Superior temporal gyrus (tissue), 1 donor: ENCODE results near the gene SH3TC1.

ENCODE experiments used
- DNase-seq: peaks from one replicate; pipeline ENCODE4 v3.0.0-alpha.2; 2016; ENCODE audit errors: extremely low spot score

Gene SH3TC1

GRCh38 chr4:8214136-8214535 is 15.0 kb downstream of the SH3TC1 start:
- no peak for DNase-seq

- no peak for DNase-seq
These were observed 15.9 kb downstream of the SH3TC1 start for GRCh38 chr4:8215001-8215427.

GRCh38 chr4:8215641-8216442 is 16.8 kb downstream of the SH3TC1 start:
- DNase-seq: no peak

DNA sequence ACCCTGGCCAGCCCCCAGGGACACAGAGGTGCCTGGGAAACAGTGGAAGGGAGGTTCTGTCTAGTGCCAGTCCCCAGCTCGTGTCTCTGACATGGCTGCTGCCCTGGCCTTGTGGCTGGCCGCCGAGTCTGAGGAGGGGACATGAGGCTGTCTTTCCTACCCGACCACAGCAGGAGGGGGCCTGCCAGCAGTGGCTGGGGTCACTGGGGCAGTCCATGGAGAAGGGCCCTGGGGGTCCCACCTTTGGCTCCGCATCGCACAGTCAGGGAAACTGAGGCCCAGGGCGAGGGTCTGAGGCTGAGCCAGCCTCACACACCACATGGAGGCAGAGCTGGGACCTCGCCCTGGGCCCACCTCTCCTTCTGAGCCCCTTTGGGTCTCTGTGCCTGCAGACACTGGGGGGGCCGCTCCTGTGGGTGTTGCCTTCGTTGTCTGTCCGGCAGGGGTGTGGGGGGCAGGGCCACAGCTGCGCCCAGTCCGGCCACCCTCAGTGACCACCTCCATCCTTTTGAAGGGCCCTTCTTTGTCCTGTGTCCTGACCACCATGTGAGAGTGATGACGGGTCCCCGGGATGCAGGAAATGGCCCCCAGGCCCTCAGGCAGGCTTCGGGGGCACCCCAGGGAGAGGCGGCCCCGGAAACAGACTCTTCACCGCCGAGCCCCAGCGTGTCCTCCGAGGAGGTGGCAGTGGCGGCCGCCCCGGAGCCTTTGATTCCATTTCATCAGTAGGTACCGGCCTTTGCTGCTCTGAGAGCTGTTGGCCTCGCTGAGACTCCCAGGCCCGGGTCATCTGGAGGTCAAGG is 17.6 kb downstream of the SH3TC1 start:
- no peak for DNase-seq

GRCh38 chr4:8217246-8217511 is 18.1 kb downstream of the SH3TC1 start:
- DNase-seq: no peak

DNA sequence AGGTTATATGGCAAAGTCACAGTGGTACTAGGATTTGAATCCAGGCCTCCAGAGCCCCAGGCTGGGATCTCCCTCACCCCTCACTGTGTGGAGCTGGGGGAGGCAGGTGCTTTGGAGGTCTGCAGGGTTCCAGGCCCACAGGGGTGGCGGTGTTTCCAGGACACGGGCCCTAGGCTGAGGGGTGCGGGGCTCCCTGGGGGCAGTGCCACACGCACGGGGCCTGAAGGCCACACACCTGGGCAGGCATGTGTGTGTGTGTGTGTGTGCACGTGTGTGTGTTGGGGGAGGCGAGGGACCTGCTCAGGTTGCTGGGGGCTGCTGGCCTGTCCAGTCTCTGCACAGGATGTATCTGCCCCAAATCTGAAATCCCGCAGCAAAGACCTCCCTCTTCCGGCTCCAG is 18.8 kb downstream of the SH3TC1 start:
- no peak for DNase-seq

DNA sequence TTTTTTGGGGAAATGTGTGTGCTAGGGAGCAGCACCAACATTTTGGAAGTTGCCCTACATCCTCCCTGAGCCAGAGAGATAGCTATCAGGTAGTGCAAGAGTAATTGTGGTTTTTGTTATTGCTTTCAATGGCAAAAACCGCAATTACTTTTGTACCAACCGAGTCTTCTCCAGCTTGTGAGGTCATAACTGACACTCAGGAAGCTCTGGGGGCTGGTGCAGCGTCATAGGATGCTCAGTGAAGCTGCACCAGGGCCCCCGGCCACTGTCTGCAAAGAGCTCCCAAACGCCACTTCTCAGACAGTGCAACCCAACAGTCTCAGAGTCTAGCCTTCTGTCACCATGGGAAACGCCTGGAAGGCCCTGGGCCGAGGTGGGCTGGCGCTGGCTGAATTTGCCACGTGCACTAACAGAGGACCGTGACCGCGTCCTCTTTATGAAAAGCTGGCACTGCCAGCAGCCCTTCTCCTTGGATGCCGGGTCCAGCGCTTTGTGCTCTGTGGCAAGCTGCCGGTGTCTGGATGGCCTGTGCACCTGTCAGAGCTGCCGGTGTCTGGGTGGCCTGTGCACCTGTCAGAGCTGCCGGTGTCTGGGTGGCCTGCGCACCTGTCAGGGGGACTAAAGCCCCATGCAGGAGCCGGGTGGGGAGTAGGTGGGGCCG is 19.4 kb downstream of the SH3TC1 start:
- DNase-seq: no peak

GRCh38 chr4:8219236-8219635 is 20.1 kb downstream of the SH3TC1 start:
- no peak for DNase-seq

DNA sequence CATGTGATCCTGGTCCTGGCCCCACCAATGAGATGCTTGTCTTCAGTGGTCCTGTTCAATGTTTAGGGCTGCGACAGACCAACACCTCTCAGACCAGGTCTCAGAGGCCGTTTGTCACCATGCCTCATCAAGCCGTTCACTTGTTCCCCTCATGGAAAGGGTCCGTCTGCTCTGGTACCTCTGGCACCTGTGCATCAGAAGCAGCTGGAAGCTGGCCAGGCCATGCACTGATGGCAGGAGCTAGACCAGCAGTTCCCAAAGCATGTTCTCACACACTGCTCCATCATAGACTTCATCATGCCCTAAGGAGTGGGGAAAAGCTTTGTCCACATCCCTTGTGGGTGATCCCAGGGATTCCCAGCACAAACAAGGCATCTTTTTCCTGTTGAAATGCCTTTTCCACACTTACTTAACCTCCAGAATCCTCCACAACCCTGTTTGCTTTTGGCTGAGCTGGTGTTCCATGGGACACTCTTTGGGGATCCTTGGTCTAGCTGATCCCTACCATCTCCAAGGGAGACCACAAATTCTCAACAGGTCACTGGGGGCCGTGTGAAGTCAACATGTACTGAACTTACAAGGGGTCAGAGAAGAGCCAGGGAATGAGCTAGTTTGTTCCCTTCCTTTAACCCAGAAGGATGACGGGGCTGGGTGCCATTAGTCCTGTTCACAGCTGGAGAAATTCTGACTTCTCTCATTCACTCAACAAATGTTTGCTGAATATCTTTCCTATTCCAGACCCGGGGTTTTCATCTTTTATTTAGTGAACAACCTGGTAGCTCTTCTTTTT is 21.8 kb downstream of the SH3TC1 start:
- DNase-seq: no peak

DNA sequence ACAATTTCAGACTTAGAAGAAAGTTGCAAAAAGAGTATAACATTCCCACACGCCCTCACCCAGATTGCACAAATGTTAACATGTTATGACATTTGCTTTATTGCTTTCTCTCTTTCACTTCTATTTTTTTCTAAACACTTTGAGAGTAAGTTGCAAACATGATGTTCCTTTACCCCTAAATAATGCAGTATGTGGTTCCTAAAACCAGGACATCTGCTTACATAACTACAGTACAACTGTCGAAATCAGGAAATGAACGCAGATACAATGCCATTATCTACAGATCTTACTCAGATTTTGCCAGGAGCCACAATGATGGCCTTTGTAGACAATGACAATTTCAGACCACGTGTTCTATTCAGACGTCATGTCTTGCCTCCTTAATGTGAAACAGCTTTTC is 22.4 kb downstream of the SH3TC1 start:
- DNase-seq: peak; percentile 80

DNA sequence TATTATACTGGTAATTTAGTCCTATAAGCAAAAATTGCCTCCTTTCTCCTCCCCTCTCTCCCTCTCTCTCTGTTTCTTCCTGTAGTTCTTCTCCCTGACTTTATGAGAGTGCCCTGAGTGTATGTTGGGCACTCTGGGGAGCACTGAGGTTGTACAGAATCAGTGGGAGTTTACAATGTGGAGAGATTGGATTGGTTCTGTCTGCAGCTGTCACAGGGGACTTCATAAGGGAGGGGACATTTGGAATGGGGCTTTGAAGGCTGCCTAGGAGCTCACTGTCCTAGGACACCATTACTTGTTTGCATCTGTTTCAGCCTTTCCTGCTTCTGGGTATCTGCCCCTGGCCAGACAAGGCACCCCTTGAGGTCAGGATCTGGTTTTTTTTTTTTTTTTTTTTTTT is 22.9 kb downstream of the SH3TC1 start:
- DNase-seq: no peak

DNA sequence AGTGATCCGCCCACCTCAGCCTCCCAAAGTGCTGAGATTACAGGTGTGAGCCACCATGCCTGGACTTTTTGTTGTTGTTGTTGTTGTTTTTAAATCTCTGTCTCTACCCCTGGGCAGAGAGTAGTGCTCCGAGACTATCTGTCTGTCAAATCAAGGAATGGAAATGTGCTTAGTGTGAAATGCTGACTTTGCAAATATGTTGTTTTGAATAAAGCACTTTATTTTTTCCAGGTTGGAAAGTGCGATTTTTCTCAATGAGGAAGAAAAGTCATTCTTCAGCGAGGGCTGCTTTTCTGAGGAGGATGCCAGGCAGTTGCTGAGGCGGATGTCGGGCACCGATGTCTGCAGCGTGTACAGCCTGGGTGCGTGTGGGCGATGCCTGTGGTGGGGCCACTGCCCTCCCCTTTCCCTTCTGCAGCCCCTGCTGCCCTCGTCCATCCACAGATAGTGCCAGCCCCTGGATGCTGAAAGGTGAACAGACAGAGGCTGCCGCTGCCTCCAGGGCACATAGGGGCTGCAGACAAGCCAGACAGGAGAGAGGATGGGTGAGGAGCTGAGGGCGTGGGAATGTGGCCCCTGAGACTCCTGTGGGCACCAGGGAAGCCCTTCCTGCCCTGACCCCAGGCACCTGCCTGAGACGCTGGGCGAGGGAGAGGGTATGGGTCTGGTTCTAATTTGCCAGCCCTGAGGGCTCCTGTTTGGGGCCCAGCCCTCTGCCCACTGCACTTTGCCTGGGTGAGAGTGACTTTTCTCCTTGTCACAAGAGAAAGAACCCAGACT is 23.7 kb downstream of the SH3TC1 start:
- no peak for DNase-seq

DNA sequence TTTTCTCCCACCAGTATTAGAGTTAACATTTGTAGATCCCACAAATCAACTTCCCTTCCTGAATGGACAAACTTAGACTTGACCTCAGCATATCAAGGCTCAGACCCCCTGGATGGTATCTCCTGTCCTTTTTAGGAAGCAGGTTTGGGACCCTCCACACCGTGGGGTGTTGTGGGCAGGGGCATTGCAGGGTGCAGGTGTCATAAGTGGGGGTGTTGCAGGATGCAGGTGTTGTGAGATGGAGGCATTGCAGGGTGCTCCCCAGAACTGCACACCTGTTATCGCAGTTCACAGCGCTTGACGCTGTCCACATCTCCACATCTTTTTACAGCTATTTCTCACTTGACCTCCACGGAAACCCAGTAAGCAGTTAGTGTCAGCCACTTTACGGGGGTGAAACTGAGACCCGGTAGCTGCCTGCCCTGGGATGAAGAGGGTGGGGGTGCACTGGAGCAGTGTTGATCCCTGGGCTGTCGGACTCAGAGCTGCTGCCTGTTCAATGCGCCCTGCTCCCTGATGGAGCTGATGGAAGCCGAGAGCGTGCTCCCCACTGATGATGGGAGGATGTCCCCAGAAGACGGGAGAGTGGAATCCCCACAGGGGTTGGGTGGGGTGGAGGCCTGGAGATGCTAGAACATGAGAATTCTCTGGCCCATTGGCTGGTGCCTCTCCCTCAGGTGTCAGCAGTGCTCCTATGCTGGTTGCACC is 25.3 kb downstream of the SH3TC1 start:
- no peak for DNase-seq

DNA sequence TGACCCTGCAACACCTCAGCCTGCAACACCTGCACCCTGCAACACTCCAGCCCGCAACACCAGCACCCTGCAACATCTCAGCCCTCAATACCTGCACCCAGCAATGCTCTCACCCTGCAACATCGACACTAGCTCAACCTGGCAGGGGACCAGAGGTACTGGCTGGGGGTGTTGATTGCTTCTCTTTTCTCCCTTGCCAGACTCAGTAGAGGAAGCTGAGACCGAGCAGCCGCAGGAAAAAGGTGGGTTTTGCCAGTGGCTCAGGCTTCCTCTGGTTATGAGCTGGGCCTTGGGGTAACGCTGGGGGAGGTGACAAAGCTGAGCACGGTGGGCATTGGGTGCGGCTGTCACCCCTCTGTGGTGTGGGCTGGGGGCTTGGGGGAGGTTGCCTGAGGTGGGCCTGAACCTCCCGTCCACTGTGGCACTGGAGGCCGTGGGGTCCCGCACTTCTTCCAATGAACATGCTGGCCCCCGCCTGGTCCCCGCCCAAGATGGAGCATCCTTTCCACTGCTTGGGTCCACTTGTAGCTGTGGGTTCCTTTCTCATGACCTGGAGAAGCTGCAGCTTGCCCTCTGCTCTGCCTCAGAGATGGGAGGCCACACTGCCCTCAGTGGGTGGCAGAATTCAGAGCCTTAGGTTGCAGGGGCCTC is 26.0 kb downstream of the SH3TC1 start:
- DNase-seq: no peak

DNA sequence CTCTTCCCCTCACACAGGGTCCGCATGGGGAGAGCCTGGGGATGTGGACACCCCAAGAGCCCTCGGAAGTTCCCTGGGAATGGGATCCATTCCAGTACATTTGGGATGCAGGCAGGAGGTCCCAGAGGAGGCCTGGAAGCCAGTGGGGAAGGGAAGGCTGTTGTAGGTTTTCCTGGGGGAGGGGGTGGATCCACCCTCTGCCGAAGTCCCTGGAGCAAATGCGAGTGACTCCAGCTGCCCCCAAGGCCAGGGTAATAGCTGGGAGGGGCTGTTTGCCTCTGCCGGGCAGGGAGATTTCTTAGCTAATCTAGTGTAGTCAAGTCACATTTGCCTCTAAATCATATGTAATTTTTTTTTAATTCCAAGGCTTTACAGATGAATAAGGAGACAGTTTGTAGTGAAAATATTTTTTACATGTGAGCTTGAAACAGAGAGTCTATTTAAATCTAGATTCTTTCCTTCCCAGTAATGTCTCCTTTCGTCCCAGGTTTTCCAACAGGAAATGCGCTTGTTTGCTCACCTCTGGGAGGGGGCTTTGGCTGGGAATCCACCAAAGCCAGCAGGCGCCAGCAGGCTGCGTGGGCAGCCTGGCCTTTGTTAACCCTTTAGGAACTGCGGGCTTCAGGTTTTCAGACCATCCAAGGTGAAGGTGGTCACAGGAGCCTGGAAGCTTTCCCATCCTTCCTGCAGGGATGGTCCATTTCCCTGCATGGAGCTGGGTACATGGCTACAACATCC is 26.8 kb downstream of the SH3TC1 start:
- no peak for DNase-seq

DNA sequence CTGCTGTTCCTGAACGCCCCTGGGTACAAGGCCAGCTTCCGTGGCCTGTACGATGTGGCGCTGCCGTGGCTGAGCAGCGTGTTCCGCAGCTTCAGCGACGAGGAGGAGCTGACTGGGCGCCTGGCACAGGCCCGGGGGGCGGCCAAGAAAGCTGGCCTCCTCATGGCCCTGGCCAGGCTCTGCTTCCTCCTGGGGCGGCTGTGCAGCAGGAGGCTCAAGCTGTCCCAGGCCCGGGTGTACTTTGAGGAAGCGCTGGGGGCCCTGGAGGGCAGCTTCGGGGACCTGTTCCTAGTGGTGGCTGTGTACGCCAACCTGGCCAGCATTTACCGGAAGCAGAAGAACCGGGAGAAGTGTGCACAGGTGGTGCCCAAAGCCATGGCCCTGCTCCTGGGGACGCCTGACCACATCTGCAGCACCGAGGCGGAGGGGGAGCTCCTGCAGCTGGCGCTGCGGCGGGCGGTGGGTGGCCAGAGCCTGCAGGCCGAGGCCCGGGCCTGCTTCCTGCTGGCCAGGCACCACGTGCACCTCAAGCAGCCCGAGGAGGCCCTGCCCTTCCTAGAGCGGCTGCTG is 28.2 kb downstream of the SH3TC1 start:
- no peak for DNase-seq

DNA sequence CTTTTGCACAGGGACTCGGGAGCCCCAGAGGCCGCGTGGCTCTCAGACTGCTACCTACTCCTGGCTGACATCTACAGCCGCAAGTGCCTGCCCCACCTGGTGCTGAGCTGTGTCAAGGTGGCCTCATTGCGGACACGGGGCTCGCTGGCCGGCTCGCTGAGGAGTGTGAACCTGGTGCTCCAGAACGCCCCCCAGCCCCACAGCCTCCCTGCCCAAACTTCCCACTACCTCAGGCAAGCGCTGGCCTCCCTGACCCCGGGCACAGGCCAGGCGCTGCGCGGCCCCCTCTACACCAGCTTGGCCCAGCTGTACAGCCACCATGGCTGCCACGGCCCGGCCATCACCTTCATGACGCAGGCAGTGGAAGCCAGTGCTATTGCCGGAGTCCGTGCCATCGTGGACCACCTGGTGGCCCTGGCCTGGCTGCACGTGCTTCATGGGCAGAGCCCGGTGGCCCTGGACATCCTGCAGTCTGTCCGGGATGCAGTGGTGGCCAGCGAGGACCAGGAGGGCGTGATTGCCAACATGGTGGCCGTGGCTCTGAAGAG is 28.8 kb downstream of the SH3TC1 start:
- no peak for DNase-seq

- DNase-seq: peak; percentile 35
These were observed 29.5 kb downstream of the SH3TC1 start for GRCh38 chr4:8228319-8229250.
